ENCODE data around the gene MGMT. TPM values are rescaled to one million over a fixed set of nuclear protein-coding genes. Genes with fewer than 3 reads are reported as not detected.

MGMT gene
- polyA plus RNA-seq, 3 donors: 11.7 to 28.1 (median 22.7) TPM

DNA sequence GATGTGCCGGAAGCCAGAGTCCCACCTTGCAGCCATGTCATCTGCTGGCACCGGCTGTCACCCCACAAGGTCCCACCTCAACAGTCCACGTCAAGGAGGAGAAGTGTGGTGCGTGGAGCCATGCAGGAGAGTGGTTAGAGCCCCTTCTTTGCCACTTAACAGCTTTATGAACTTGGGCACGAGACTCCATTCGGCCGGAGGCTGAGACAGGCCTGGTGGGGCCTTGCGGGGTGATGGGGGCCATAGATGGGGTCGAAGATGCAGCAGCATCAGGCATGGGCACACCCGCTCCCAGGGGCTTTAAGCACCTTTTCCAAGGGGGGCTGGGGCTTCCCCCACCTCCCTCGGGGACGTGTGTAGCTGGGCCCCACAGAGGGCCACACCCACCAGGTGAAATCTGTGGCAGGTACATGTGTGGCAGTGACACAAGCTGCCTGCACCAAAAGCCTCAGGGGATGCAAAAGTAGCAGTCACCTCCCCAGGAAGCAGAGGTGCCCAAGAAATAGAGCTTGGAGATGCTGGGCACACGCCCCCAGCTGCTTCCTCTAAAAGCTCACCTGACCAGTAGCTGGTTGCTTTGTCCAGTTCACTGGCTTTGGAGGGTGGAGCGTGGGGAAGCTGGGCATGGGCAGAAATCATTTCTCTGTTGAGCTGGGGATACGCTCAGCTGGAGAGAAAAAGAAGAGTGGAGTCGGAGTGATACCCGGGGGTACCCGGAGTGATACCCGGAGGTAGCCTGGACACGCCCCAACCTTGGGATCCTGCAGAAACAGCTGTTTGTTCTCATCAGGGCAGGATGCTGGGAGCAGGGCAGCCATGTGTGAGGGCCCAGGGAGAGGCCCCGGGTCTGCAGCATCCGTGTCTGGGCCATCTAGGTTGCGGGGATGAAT is 297.2 kb downstream of the MGMT start:
- H3K27ac ChIP-seq (ENCODE audit: low read depth, low read length): no peak overlapping the region
- WGBS, 3 donors: 93 to 97% (median 94%) methylated on average over 23 of the region's 23 CpGs

DNA sequence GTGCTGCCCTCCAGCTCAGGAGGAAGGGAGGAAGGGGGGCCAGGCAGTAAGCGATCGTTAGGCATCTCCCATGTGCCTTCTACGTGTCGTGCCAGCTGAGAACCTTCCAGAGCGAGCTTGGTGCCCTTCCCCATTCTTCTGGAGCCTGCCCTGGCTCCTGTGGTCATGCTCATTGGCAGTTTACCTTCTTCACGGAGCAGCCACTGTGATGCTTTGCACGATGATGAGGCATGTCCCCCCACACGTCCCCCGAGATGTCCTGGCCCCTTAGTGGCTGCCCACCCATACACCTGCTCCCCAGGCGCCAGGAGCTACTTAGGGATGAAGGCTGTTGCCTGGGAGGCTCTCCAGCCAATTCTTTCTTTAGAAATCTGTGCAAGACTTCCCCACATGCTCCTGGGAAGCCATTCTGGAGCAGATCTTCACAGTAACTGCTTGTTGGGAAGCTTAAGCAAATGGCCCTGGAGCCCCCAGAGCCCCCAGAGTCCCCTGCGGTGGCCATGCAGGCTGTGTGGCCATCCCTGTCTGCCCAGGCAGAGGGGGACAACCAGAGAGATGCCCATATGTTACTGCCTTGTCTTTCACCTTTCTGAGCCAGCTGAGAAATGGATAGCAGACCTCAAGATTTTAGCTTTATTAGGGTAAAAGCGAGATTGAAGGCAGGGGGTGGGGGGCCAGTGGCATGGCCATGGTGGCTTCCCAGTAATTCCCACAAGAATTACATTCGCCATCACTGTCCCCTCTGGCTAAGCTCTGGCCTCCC is 298.0 kb downstream of the MGMT start:
- no peak overlapping the region for H3K27ac ChIP-seq (ENCODE audit: low read depth, low read length)
- WGBS, 3 donors: 92 to 93% (median 92%) methylated on average over 13 of the region's 13 CpGs

DNA sequence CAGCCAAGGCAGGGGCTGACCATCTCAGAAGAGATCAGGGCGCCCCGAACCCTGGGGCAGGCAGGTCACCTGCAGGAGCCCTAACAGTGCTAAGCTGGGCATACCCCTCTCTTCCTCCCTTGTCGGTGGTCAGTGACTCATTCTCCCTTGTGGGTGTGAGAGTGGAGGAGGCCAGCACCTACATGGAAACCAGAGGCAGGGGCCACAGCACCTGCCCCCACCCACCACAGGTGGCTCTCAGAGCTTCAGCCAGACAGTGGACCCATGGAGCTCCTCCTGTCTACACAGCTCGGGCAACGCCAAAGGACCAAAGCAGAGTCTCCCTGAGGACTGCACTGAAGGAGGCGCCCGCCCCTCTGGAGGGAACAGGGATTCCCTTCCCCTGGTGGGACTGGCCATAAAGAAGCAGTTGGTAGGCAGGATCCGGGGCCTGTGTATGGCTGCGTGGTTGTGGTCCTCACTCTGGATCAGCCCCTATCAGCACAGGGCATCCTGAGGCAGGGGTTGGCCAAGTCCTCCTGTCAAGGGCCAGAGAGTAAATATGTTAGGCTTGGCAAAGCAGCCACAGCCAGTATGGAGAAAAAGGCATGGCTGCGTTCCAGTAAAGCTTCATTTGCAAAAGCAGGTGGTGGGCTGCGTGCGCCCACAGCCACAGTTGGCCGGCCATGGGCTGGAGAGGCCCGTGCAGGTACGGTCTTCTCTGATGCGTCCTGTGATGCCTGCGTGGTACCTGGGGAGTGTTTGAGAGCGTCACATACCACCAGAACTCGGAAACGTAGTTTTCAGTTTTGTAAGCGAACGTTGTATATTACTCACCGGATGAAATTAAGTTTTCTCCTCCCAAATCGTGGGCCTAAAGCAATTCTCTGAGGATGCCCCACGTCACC is 298.9 kb downstream of the MGMT start:
- 93 to 96% (median 95%) methylated on average over 24 to 25 of the region's 25 CpGs for WGBS, 3 donors
- no peak overlapping the region for H3K27ac ChIP-seq (ENCODE audit: low read depth, low read length)

DNA sequence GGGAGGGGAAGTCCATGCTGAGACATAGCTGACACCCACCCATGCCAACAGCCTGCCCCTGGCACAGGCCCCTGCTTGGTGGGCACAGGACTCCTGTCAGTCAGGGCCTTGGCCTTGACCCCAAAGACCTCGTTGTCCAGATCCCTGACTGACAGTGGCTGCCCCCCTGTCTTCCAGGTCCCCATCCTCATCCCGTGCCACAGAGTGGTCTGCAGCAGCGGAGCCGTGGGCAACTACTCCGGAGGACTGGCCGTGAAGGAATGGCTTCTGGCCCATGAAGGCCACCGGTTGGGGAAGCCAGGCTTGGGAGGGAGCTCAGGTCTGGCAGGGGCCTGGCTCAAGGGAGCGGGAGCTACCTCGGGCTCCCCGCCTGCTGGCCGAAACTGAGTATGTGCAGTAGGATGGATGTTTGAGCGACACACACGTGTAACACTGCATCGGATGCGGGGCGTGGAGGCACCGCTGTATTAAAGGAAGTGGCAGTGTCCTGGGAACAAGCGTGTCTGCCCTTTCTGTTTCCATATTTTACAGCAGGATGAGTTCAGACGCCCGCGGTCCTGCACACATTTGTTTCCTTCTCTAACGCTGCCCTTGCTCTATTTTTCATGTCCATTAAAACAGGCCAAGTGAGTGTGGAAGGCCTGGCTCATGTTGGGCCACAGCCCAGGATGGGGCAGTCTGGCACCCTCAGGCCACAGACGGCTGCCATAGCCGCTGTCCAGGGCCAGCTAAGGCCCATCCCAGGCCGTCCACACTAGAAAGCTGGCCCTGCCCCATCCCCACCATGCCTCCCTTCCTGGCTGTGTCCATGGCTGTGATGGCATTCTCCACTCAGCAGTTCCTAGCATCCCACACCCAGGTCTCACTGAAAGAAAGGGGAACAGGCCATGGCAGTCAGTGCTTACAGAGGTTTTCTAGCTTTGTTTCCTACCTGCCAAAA is 299.8 kb downstream of the MGMT start:
- no peak overlapping the region for H3K27ac ChIP-seq (ENCODE audit: low read depth, low read length)
- 92 to 95% (median 94%) methylated on average over 25 of the region's 25 CpGs for WGBS, 3 donors

DNA sequence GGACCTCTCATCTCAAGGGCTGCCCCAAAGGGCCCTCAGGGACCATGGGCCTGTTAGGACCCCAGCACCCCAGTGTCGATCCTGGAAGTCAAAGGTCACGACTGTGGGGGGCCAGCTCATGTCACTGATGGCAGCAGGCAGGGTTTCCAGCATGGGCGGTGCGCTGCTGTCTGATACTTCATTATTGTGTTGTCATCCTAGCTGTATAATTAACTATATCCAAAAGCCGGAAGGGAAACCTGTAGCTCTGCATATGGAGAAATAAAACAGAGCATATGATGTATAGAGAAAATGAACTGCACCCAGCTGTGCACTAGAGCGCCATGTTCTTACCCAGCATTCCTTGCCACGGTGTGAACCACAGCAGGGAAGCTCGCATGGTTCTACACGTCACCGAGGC is 300.7 kb downstream of the MGMT start:
- 95 to 97% (median 96%) methylated on average over 10 of the region's 10 CpGs for WGBS, 3 donors
- no peak overlapping the region for H3K27ac ChIP-seq (ENCODE audit: low read depth, low read length)

DNA sequence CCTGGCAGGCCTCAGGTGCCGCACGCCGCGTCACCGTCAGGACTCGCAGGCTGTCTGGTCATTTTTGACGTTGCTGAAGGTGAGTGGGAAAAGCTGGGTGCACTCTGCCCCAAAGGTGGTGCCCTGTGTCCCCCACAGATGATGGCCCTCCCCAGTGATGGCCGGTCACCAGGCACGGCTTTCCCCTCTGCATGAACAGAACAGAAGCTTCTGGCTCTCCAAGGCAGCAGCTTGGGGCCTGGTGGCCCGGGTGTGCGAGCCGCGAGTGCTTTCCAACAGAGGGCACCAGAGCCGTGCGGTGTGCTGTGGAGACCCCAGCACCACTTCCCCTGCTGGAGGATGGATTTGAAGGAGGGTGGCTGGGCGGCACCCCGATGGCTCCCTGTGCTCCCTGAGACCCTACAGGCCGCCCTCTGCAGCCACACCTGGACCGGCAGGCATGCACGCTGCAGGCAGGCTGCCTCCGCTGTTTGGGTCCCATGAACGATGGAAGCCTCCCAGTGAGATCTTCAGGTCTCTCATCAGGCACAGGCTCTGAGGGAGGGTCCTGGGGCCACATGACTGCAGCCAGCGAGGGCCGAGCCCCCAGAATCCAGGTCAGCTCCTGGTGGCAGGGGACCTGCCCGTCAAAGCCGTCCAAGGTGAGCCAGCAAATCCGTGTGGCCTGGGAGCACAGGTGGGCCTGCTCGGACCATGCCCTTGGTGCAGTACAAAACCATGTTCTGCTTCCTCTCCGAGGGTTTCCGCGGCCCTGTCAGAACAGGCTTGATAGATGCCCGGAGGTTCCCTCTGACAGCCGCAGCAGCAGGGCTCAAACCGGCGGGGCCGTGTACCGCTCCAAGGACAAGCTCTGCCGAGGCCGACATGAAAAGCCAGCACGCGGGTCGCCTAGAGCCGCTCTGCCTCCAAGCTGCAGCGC is 301.7 kb downstream of the MGMT start:
- WGBS, 3 donors: 86 to 91% (median 91%) methylated on average over 44 of the region's 44 CpGs
- no peak overlapping the region for H3K27ac ChIP-seq (ENCODE audit: low read depth, low read length)

DNA sequence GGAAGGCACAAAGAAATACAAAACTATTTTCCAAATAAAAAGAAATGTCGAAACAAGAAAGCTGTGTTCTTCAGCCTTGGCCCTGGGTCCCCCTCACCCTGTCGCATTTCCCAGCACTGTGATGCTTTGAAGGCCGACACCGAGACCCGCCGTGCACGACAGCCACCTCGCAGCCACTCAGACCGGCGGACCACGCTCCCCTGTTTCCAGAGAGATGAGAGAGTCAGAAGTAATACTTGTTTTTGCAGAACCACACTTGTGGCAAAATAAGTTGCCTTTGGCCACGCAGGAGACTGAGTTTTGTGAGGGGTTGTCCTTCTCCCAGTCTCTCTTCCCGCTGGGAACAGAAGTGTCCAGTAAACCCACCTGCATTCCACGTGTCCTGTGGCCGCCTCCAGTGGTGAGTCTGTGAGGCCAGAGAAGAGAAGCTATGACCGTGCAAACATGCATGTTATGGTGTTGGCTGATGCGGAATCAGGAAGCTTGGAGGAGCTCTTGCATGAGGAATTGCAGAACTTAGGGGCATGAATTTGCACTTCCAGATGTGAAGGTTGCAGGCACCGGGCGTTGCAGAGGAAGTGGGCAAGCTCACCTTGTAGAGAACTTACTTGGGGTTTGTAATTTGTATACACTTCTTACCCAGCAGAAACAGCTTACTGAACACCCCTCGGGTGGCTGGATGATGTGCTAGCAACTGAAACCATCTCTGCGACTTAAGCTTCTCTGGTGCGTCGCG is 302.5 kb downstream of the MGMT start:
- H3K27ac ChIP-seq (ENCODE audit: low read depth, low read length): no peak overlapping the region
- 84 to 95% (median 86%) methylated on average over 24 of the region's 24 CpGs for WGBS, 3 donors

DNA sequence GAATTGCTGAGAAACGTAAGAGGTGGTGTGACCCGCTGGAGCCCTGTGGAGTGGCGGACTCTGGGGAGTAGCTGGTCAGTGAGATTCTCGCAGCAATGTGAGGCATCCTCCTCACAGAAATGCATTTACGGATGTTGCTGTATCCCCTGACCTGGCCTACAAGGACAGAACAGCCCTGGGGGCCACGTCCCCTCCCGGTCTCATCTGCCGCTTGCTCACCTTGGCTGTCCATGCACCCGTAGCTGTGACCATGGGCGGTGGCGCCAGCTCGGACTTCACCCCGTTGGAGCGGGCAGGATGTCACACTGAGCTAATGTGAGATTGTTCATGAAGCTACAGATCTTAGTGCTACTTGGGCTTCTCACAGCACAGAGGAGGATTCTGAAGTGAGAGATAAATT is 303.2 kb downstream of the MGMT start:
- WGBS, 3 donors: 87 to 94% (median 92%) methylated on average over 14 of the region's 14 CpGs
- H3K27ac ChIP-seq (ENCODE audit: low read depth, low read length): no peak overlapping the region

DNA sequence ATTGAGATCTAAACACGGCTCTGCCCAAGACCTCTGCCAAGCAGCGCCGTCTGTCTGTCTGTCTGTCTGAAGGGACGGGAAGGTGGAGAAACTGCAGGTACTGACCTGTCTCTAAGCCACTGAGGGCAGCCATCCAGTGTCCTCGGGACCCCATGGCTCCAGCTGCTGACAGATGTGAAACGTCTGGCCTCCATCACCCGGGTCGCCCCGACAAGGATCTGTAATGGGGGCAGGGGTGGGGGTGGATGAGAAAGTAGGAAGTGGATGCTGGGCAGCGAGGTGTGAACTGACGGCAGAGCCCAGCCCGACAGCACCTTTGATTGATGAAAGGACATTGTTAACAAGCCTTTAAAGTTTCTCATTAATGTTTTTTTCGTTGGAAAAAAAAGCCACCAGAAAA is 304.0 kb downstream of the MGMT start:
- WGBS, 3 donors: 70 to 80% (median 76%) methylated on average over 13 of the region's 13 CpGs
- no peak overlapping the region for H3K27ac ChIP-seq (ENCODE audit: low read depth, low read length)

DNA sequence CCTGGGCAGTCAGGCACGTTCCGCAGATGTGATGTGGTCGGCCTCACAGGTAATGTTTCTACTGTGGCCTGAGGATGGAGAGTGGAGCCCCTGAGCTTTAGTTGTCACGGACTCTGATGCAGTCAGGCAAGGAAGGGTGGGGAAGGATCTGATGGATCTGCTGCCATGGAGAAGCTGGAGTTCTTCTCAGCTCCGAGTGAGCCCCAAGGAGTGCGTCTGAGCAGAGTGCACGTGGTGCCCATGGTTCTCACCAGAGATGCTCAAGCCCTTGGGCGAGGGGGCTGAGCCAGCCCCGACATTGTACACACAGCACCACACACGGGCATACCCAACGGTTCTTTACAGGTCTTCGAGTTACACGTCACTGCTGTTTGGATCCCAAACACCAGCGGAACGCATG is 304.5 kb downstream of the MGMT start:
- WGBS, 3 donors: 94 to 96% (median 96%) methylated on average over 15 of the region's 15 CpGs

DNA sequence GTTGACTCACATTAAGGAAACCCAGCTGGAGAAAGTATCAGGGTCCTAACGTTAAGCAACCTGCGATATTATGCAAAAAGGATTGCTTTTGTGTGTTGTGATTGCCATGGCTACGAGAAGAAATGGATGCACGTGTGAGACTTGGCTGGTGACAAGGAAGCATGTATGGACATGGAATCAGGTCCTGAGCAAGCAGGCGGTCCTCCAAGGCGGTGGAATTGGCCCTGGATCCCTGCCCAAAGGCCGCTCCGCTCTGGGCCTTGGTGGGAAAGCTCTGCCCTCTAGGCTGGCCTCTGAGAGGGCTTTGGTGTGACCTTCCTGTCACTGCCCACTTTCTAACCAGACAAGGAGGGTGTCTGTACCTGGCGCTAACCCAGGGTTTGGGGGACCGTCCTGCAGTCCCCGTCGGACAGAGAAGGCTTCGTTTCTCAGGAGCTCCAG is 305.0 kb downstream of the MGMT start:
- WGBS, 3 donors: 93 to 94% (median 93%) methylated on average over 13 of the region's 13 CpGs
- H3K27ac ChIP-seq (ENCODE audit: low read depth, low read length): no peak overlapping the region

More for the DNA sequence above, 304.5 kb downstream of the MGMT start:
- no peak overlapping the region for H3K27ac ChIP-seq (ENCODE audit: low read depth, low read length)

DNA sequence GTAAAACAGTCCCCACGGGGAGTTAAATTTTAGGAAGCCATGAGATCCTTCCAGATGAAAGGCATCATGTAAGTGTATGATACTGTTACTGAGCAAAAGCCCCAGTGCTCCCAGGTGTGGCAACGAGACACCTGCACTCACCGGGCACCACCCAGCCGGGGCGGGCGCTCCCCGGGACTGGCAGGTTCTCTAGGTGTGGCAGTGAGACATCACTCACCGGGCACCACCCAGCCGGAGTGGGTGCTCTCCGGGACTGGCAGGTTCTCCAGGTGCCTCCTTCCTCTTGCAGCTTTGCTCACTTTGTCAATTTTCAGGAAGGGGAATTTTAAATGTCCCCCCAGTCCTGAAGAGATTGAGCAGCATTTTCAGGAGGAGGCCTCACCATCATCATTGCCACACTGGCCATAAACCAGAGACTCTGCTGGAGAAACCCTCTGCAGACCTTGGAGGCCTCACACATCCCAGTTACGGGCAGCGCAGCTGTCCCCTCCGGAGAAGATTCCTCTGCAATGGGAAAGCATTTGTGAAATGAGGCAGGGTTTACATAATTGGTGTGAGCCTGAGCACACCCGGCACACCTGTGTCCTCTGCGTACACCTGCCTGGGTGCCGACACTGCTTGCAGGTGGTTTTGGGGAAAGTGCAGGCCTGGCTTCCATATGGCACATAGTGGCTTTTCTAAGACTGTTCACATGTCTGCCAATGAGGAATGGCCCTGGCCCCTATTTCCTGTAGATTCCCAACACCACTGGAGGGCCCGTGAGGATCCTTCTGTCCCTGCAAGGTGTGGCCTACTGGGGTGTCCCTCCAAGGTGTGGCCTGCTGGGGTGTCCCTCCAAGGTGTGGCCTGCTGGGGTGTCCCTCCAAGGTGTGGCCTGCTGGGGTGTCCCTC is 305.7 kb downstream of the MGMT start:
- WGBS, 3 donors: 89 to 99% (median 96%) methylated on average over 17 of the region's 17 CpGs
- H3K27ac ChIP-seq (ENCODE audit: low read depth, low read length): no peak overlapping the region

DNA sequence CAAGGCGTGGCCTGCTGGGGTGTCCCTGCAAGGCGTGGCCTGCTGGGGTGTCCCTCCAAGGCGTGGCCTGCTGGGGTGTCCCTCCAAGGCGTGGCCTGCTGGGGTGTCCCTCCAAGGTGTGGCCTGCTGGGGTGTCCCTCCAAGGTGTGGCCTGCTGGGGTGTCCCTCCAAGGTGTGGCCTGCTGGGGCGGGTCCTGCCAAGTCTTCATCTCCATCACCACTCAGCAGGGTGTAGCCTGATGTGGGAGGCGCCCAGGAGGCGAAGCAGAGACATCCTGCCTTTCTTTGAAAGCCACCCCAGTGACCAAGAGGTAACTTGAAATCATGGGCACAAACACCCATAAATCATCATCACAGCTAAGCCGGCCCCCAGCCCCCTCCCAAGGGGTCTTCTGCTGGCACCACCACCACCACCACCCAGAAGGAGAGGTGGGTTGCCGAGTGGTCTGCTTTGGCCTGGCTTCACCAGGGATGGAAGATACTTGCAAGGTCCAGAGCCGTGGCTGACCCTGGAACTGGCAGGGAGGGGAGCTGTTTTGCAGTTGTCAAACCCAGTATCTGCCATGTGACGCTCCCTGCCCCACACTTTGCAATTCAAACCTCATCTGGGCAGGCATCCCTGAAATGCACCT is 306.4 kb downstream of the MGMT start:
- H3K27ac ChIP-seq (ENCODE audit: low read depth, low read length): no peak overlapping the region
- 91 to 93% (median 92%) methylated on average over 10 to 11 of the region's 11 CpGs for WGBS, 3 donors

DNA sequence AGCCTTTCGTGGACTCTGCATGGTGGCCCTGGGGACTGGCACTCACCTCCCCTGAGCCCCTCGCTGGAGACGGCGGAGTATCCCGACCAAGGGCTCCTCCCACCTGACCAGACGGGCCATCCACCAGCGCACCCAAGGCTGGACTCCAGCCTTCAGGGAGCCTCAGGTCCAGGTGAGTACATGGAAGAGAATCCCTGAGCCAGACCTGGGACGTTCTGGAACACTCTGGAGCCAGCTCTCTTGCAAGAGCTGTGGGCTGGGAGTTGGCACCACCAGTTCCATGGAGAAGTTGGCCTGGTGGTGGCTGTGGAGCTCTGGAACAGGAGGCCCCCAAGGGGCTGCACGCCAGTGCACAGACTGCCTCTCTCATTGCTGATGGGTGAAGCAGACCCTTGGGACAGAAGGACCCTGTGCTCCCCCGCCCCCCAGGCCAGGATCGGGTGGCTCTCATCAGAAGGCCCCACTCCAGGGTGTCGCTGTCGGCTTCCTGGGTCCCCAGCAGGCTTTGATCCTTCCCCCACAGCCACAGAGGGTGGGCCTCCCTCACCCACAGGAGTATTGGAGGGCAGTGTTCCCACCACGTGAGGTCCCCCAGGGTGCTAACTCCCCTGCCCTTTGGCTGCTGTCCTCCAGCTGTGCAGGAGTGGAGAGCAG is 307.2 kb downstream of the MGMT start:
- WGBS, 3 donors: 85 to 93% (median 92%) methylated on average over 14 of the region's 14 CpGs
- H3K27ac ChIP-seq (ENCODE audit: low read depth, low read length): no peak overlapping the region
